OCI-LY3 (cell line): ENCODE results near the gene KRT4.

Experiments used
- H2AFZ ChIP-seq: fragments of 200-600, 300-600 bp; shearing (Covaris generic); 2 replicates; pipeline ENCODE4 v1.6.0; 2014; ENCODE audit warnings: antibody characterized with exemption, low read depth, low read length
- H3K27ac ChIP-seq: fragments of 200-600, 300-600 bp; sonication (generic); 2 replicates; pipeline ENCODE4 v1.5.1; 2014; ENCODE audit warnings: mild to moderate bottlenecking, low read length, moderate library complexity, mixed read lengths
- H3K27me3 ChIP-seq: fragments of 200-600, 300-600 bp; sonication (generic); 2 replicates; pipeline ENCODE4 v1.6.1; 2014; ENCODE audit warnings: low read depth, low read length, mixed read lengths
- H3K36me3 ChIP-seq: fragments of 200-600, 300-600 bp; sonication (generic); replicated peaks from 2 replicates; pipeline ENCODE3; 2014; ENCODE audit warnings: low read depth, low read length, mixed read lengths
- H3K4me1 ChIP-seq: fragments of 300-600, 200-600 bp; sonication (generic); 2 replicates; pipeline ENCODE4 v1.6.1; 2014; ENCODE audit warnings: low read length, mixed read lengths
- H3K4me2 ChIP-seq: fragments of 200-600, 300-600 bp; sonication (generic); 2 replicates; pipeline ENCODE4 v1.6.1; 2014; ENCODE audit warnings: low read length, mixed read lengths
- H3K4me3 ChIP-seq: fragments of 300-600, 200-600 bp; sonication (generic); 2 replicates; pipeline ENCODE4 v1.5.1; 2014; ENCODE audit warnings: antibody characterized with exemption, mild to moderate bottlenecking, low read length, moderate library complexity
- H3K79me2 ChIP-seq: fragments of 300-600, 200-600 bp; shearing (Covaris generic); 2 replicates; pipeline ENCODE4 v1.6.1; 2014; ENCODE audit warnings: mild to moderate bottlenecking, low read length, mixed read lengths
- H3K9ac ChIP-seq: fragments of 300-600, 200-600 bp; shearing (Covaris generic); 2 replicates; pipeline ENCODE4 v1.6.0; 2014; ENCODE audit warnings: mild to moderate bottlenecking, low read length, moderate library complexity
- H3K9me3 ChIP-seq: fragments of 200-600, 300-600 bp; shearing (Covaris generic); 2 replicates; pipeline ENCODE4 v1.6.1; 2014; ENCODE audit warnings: low read length, mixed read lengths; ENCODE audit not compliant: insufficient read depth
- H4K20me1 ChIP-seq: fragments of 200-600, 300-600 bp; sonication (generic); 2 replicates; pipeline ENCODE4 v1.6.1; 2016; ENCODE audit warnings: low read length, mixed read lengths; ENCODE audit not compliant: insufficient read depth
- EZH2phosphoT487 ChIP-seq: fragments of 200-600 bp; shearing (Covaris generic); IDR thresholded peaks from 2 replicates; pipeline ENCODE4 v1.6.1; 2018; ENCODE audit warnings: antibody characterized with exemption, mixed run types, low read depth
- TF ChIP-seq, protein P1 (sequence below): fragments of 200-600, 300-600 bp; sonication (generic); IDR thresholded peaks from 2 replicates; pipeline ENCODE4 v1.5.1; 2014; ENCODE audit warnings: antibody characterized with exemption, low read length, low read depth

Gene KRT4

DNA sequence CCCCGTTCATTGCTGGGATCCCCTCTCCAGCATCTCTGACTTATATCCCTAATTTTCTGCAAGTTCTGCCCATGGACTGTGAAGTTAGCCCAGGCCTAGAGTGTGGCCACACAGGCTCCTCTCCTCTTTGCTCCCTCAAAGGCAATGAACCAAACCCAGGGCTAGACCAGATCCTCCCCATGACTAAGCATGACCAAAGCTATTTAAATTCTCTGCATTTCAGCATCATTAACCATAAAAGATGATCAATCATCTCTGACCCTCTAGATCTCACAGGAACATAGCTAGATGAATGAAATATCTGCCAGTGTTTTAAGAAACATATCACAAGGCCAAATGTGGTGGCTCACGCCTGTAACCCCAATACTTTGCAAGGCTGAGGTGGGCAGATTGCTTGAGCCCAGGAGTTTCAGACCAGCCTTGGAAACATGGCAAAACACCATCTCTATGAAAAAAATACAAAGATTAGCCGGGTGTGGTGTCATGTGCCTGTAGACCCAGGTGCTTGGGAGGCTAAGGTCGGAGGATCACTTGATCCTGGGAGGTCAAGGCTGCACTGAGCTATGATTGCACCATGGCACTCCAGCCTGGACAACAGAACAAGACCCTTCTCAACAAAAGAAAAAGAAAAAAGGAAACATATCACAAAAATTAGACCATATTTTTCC, 15.8 kb downstream of the KRT4 start:
- TF ChIP-seq EZH2phosphoT487: no peak
- TF ChIP-seq, protein P1, sequence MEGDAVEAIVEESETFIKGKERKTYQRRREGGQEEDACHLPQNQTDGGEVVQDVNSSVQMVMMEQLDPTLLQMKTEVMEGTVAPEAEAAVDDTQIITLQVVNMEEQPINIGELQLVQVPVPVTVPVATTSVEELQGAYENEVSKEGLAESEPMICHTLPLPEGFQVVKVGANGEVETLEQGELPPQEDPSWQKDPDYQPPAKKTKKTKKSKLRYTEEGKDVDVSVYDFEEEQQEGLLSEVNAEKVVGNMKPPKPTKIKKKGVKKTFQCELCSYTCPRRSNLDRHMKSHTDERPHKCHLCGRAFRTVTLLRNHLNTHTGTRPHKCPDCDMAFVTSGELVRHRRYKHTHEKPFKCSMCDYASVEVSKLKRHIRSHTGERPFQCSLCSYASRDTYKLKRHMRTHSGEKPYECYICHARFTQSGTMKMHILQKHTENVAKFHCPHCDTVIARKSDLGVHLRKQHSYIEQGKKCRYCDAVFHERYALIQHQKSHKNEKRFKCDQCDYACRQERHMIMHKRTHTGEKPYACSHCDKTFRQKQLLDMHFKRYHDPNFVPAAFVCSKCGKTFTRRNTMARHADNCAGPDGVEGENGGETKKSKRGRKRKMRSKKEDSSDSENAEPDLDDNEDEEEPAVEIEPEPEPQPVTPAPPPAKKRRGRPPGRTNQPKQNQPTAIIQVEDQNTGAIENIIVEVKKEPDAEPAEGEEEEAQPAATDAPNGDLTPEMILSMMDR: no peak
- no peak overlapping the region for H3K4me3 ChIP-seq
- H3K9ac ChIP-seq: no peak overlapping the region
- no peaks in the 10 kb centered on the region for H3K79me2 ChIP-seq
- H4K20me1 ChIP-seq: no peaks in the 10 kb centered on the region
- H3K27me3 ChIP-seq: peaks cover 9% of the 10 kb centered on the region; the same call in 1 of the 2 replicates
- no peak overlapping the region for H2AFZ ChIP-seq
- no peaks in the 10 kb centered on the region for H3K4me1 ChIP-seq
- H3K36me3 ChIP-seq: no peaks in the 10 kb centered on the region
- no peak overlapping the region for H3K27ac ChIP-seq
- no peaks in the 10 kb centered on the region for H3K9me3 ChIP-seq
- H3K4me2 ChIP-seq: no peak overlapping the region

GRCh38 chr12:52797529-52797894, 16.4 kb downstream of the KRT4 start:
- TF ChIP-seq, protein P1: no peak
- TF ChIP-seq EZH2phosphoT487: no peak

GRCh38 chr12:52796839-52797528, 16.9 kb downstream of the KRT4 start:
- TF ChIP-seq, protein P1: no peak
- no peak for TF ChIP-seq EZH2phosphoT487
- Histone ChIP-seq H3K4me3 (no peak overlapping the region), H3K27me3 (peaks cover 3% of the 10 kb centered on the region; the same call in 1 of the 2 replicates), H2AFZ (no peak overlapping the region), H3K4me1 (no peaks in the 10 kb centered on the region), H3K4me2 (no peak overlapping the region), H4K20me1 (no peaks in the 10 kb centered on the region), H3K79me2 (no peaks in the 10 kb centered on the region), H3K9ac (no peak overlapping the region), H3K9me3 (no peaks in the 10 kb centered on the region), H3K36me3 (no peaks in the 10 kb centered on the region), H3K27ac (no peak overlapping the region)

More at GRCh38 chr12:52797529-52797894, 16.4 kb downstream of the KRT4 start:
- no peaks in the 10 kb centered on the region for H3K79me2 ChIP-seq
- H4K20me1 ChIP-seq: no peaks in the 10 kb centered on the region
- no peak overlapping the region for H3K9ac ChIP-seq
- no peaks in the 10 kb centered on the region for H3K4me1 ChIP-seq
- no peak overlapping the region for H3K27ac ChIP-seq
- H3K4me3 ChIP-seq: no peak overlapping the region
- no peaks in the 10 kb centered on the region for H3K9me3 ChIP-seq
- H3K4me2 ChIP-seq: no peak overlapping the region
- no peaks in the 10 kb centered on the region for H3K36me3 ChIP-seq
- peaks cover 9% of the 10 kb centered on the region; the same call in 1 of the 2 replicates for H3K27me3 ChIP-seq
- no peak overlapping the region for H2AFZ ChIP-seq

DNA sequence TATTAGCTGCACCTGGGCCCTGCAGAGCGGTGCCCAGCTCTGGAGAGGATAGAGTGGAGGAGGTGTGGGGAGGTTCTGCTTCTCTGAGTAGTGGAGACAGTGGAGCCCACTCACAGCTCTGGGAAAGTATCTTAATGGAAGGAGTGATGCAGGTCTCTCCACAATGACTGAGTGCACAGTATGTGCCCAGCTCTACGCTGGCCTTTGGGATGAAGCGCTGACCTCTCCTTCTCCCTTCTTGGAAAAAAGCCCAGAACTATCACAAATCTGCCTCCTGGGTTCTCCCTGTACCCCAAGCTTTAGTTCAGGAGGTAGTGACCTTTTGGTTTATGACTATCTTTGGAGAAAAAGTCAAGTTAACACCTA, 17.5 kb downstream of the KRT4 start:
- H3K79me2 ChIP-seq: no peaks in the 10 kb centered on the region
- H3K4me1 ChIP-seq: no peaks in the 10 kb centered on the region
- no peak for TF ChIP-seq EZH2phosphoT487
- TF ChIP-seq, protein P1: no peak
- 0 out of 2 replicates have a peak, but pooled peaks cover 3% of the 10 kb centered on the region for H3K27me3 ChIP-seq
- H3K9ac ChIP-seq: no peak overlapping the region
- H3K9me3 ChIP-seq: no peaks in the 10 kb centered on the region
- no peak overlapping the region for H3K4me3 ChIP-seq
- H2AFZ ChIP-seq: no peak overlapping the region
- H3K36me3 ChIP-seq: no peaks in the 10 kb centered on the region
- H4K20me1 ChIP-seq: no peaks in the 10 kb centered on the region
- H3K4me2 ChIP-seq: no peak overlapping the region
- H3K27ac ChIP-seq: no peak overlapping the region
